Lower leg skin (tissue), 3 donors: ENCODE data around the gene NT5DC3.

Experiments used
- CTCF ChIP-seq, 3 donors: fragments of 450-650 bp; IDR thresholded peaks; one replicate each; pipeline ENCODE4 v1.5.1; 2016; ENCODE audit warnings: antibody characterized with exemption in 3 of 3, mild to moderate bottlenecking in 3 of 3, moderate library complexity in 2 of 3
- POLR2A ChIP-seq, 2 donors: fragments of 450-650 bp; IDR thresholded peaks; one replicate each; pipeline ENCODE4 v1.6.1; 2016 to 2017; ENCODE audit warnings: antibody characterized with exemption in 2 of 2, mild to moderate bottlenecking in 1 of 2, moderate library complexity in 1 of 2

- TF ChIP-seq POLR2A (IDR thresholded peaks at IDR 0.05): no peak
- no peak for TF ChIP-seq CTCF (IDR thresholded peaks at IDR 0.05)
Measured at GRCh38 chr12:103771466-103771865, 69.6 kb downstream of the NT5DC3 start.
